ENCODE results near the gene TNFRSF12A. TPM values are rescaled to one million over a fixed set of nuclear protein-coding genes. Genes with fewer than 3 reads are reported as not detected.

Gene TNFRSF12A
- 10 to 100 TPM in 1 of 2 donors, 1 to 10 TPM in 1; 9.7 to 11.9 TPM for total RNA-seq

- peak; percentile 28 for ATAC-seq (replicated peaks)
- Mint-ChIP-seq H3K4me3 (peak within 1 kb of the TSS; percentile 82), H3K36me3 (ENCODE audit: low read depth) (peaks cover 35% of the 10 kb centered on the region), H3K27me3 (no peaks in the 10 kb centered on the region), H3K27ac (peak within 1 kb of the TSS; percentile 90), H3K4me1 (peaks cover 23% of the 10 kb centered on the region), H3K9me3 (no peaks in the 10 kb centered on the region)
Measured at GRCh38 chr16:3020247-3020603, at the start of gene TNFRSF12A. TSS of gene TNFRSF12A (plus strand) at chr16:3020368. CDS start at chr16:3020398, 30 bp downstream.

- H3K4me3 Mint-ChIP-seq = peak overlapping the region; percentile 73
- H3K4me1 Mint-ChIP-seq = peaks cover 12% of the 10 kb centered on the region
- H3K9me3 Mint-ChIP-seq = no peaks in the 10 kb centered on the region
- ATAC-seq (replicated peaks) = no peak
- H3K36me3 Mint-ChIP-seq (ENCODE audit: low read depth) = peaks cover 22% of the 10 kb centered on the region
- H3K27me3 Mint-ChIP-seq = peaks cover 4% of the 10 kb centered on the region
- no peak overlapping the region for H3K27ac Mint-ChIP-seq
Measured at GRCh38 chr16:2970563-2970962, 49.6 kb upstream of the TNFRSF12A start.

- ATAC-seq (replicated peaks) = no peak
- no peak overlapping the region for H3K27ac Mint-ChIP-seq
- no peaks in the 10 kb centered on the region for H3K9me3 Mint-ChIP-seq
- H3K4me1 Mint-ChIP-seq = peaks cover 12% of the 10 kb centered on the region
- H3K27me3 Mint-ChIP-seq = peaks cover 4% of the 10 kb centered on the region
- H3K4me3 Mint-ChIP-seq = peak overlapping the region; percentile 73
- peaks cover 28% of the 10 kb centered on the region for H3K36me3 Mint-ChIP-seq (ENCODE audit: low read depth)
Measured at GRCh38 chr16:2971134-2971984, 48.8 kb upstream of the TNFRSF12A start.

- peaks cover 4% of the 10 kb centered on the region for H3K27me3 Mint-ChIP-seq
Measured at GRCh38 chr16:2971985-2972784, 48.0 kb upstream of the TNFRSF12A start.

GRCh38 chr16:2973093-2973492 lies 47.1 kb upstream of the TNFRSF12A start:
- no peak overlapping the region for H3K27ac Mint-ChIP-seq
- H3K27me3 Mint-ChIP-seq = peaks cover 3% of the 10 kb centered on the region
- H3K4me3 Mint-ChIP-seq = no peak overlapping the region

More at GRCh38 chr16:2971985-2972784, 48.0 kb upstream of the TNFRSF12A start:
- Mint-ChIP-seq H3K4me1 (peaks cover 12% of the 10 kb centered on the region), H3K9me3 (no peaks in the 10 kb centered on the region), H3K4me3 (peak overlapping the region; percentile 43), H3K27ac (no peak overlapping the region), H3K36me3 (ENCODE audit: low read depth) (peaks cover 35% of the 10 kb centered on the region)
- no peak for ATAC-seq (replicated peaks)

GRCh38 chr16:2973605-2974318 lies 46.4 kb upstream of the TNFRSF12A start:
- H3K4me3 Mint-ChIP-seq = no peak overlapping the region
- no peak for ATAC-seq (replicated peaks)
- no peaks in the 10 kb centered on the region for H3K9me3 Mint-ChIP-seq

More at GRCh38 chr16:2973093-2973492, 47.1 kb upstream of the TNFRSF12A start:
- ATAC-seq (replicated peaks) = no peak
- H3K4me1 Mint-ChIP-seq = peaks cover 12% of the 10 kb centered on the region
- H3K9me3 Mint-ChIP-seq = no peaks in the 10 kb centered on the region
- peaks cover 41% of the 10 kb centered on the region for H3K36me3 Mint-ChIP-seq (ENCODE audit: low read depth)

GRCh38 chr16:2974319-2975056 lies 45.7 kb upstream of the TNFRSF12A start:
- Mint-ChIP-seq H3K4me3 (no peak overlapping the region), H3K4me1 (peaks cover 6% of the 10 kb centered on the region), H3K9me3 (no peaks in the 10 kb centered on the region), H3K36me3 (ENCODE audit: low read depth) (peaks cover 42% of the 10 kb centered on the region), H3K27ac (no peak overlapping the region), H3K27me3 (no peaks in the 10 kb centered on the region)
- no peak for ATAC-seq (replicated peaks)

More at GRCh38 chr16:2973605-2974318, 46.4 kb upstream of the TNFRSF12A start:
- Mint-ChIP-seq H3K27me3 (no peaks in the 10 kb centered on the region), H3K36me3 (ENCODE audit: low read depth) (peaks cover 37% of the 10 kb centered on the region), H3K27ac (no peak overlapping the region), H3K4me1 (peaks cover 6% of the 10 kb centered on the region)

GRCh38 chr16:2975161-2975795 lies 44.9 kb upstream of the TNFRSF12A start:
- no peak for ATAC-seq (replicated peaks)
- no peak overlapping the region for H3K4me3 Mint-ChIP-seq
- peaks cover 45% of the 10 kb centered on the region for H3K36me3 Mint-ChIP-seq (ENCODE audit: low read depth)
- H3K4me1 Mint-ChIP-seq = peaks cover 6% of the 10 kb centered on the region
- no peaks in the 10 kb centered on the region for H3K27me3 Mint-ChIP-seq
- H3K27ac Mint-ChIP-seq = no peak overlapping the region
- H3K9me3 Mint-ChIP-seq = no peaks in the 10 kb centered on the region

- H3K27me3 Mint-ChIP-seq = no peaks in the 10 kb centered on the region
- H3K9me3 Mint-ChIP-seq = no peaks in the 10 kb centered on the region
- H3K4me1 Mint-ChIP-seq = peaks cover 6% of the 10 kb centered on the region
- no peak for ATAC-seq (replicated peaks)
- H3K27ac Mint-ChIP-seq = no peak overlapping the region
- no peak overlapping the region for H3K4me3 Mint-ChIP-seq
- H3K36me3 Mint-ChIP-seq (ENCODE audit: low read depth) = peaks cover 45% of the 10 kb centered on the region
Measured at GRCh38 chr16:2976201-2976600, 44.0 kb upstream of the TNFRSF12A start.

- H3K27me3 Mint-ChIP-seq = no peaks in the 10 kb centered on the region
- H3K4me1 Mint-ChIP-seq = peaks cover 7% of the 10 kb centered on the region
- no peaks in the 10 kb centered on the region for H3K9me3 Mint-ChIP-seq
- ATAC-seq (replicated peaks) = no peak
- peaks cover 45% of the 10 kb centered on the region for H3K36me3 Mint-ChIP-seq (ENCODE audit: low read depth)
- no peak overlapping the region for H3K27ac Mint-ChIP-seq
- no peak overlapping the region for H3K4me3 Mint-ChIP-seq
Measured at GRCh38 chr16:2976673-2977072, 43.5 kb upstream of the TNFRSF12A start.

- ATAC-seq (replicated peaks) = no peak
- H3K27ac Mint-ChIP-seq = no peak overlapping the region
- H3K27me3 Mint-ChIP-seq = no peaks in the 10 kb centered on the region
- H3K36me3 Mint-ChIP-seq (ENCODE audit: low read depth) = peaks cover 37% of the 10 kb centered on the region
- H3K4me3 Mint-ChIP-seq = no peak overlapping the region
- peaks cover 3% of the 10 kb centered on the region for H3K4me1 Mint-ChIP-seq
- no peaks in the 10 kb centered on the region for H3K9me3 Mint-ChIP-seq
Measured at GRCh38 chr16:2977440-2977839, 42.7 kb upstream of the TNFRSF12A start.

GRCh38 chr16:2979669-2980226 lies 40.4 kb upstream of the TNFRSF12A start:
- peak; percentile 16 for ATAC-seq (replicated peaks)
- no peaks in the 10 kb centered on the region for H3K27me3 Mint-ChIP-seq

More at GRCh38 chr16:2979669-2980226, 40.4 kb upstream of the TNFRSF12A start:
- Mint-ChIP-seq H3K36me3 (ENCODE audit: low read depth) (peaks cover 33% of the 10 kb centered on the region), H3K9me3 (no peaks in the 10 kb centered on the region), H3K4me3 (peak overlapping the region; percentile 84), H3K27ac (no peak overlapping the region), H3K4me1 (peaks cover 3% of the 10 kb centered on the region)
